ENCODE measurements around the gene CDH24. TPM values are rescaled to one million over a fixed set of nuclear protein-coding genes. Genes with fewer than 3 reads are reported as not detected.

CDH24 gene
- total and polyA plus RNA-seq, 2 of the 8 experiments (the other 6 are each of a cell fraction or from before 2014, with no cell fraction given), result 18.1 to 27.6 TPM

DNA sequence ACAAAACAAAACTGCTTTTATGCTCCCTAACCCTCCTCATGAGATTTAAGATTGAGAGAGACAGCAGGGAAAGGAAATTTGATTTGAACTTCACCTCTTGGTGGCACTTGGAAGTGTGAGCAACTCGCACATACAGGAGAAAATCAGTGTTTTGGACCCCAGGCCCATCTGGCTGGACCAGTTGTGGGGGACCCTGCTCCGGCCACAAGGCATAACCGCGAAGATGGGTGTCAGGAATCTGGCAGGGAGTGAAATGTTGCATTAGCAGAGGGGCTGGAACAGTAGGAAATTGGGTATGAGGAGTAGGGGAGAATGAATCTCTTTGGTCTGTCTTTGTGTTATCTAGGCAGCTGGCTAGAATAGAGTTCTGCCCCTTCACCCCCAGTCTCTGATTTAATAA, 46.3 kb upstream of the CDH24 start:
- H3K9me3 ChIP-seq (ENCODE audit: insufficient read depth in 2 of 2, low read depth in 1 of 2, low read length in 1 of 2), result peaks cover 2 to 3% of the 10 kb centered on the region in 2 experiments; a peak in 2 of 4 replicates
- H4K5ac ChIP-seq (ENCODE audit: insufficient read length, low read depth, low read length), result no peak overlapping the region
- H3K14ac ChIP-seq (ENCODE audit: insufficient read length), result no peak overlapping the region
- H3K56ac ChIP-seq (replicated peaks; ENCODE audit: insufficient read length, low read depth, low read length), result no peak overlapping the region
- H3K23me2 ChIP-seq (ENCODE audit: low read depth, low read length), result no peaks in the 10 kb centered on the region
- no peak overlapping the region for H2BK15ac ChIP-seq (ENCODE audit: low read length)
- H3K4me2 ChIP-seq (ENCODE audit: insufficient read depth in 1 of 2, low read depth in 2 of 2, low read length in 2 of 2), result no peak overlapping the region
- H3K36me3 ChIP-seq (ENCODE audit: control insufficient read depth in 2 of 4, insufficient read depth in 4 of 4, low read length in 3 of 4), result peaks cover 0 to 5% (median 0%) of the 10 kb centered on the region in 4 experiments; a peak in 2 of 8 replicates
- ChIA-PET POLR2A (ENCODE audit: partially characterized antibody) (interaction anchor here (2.2 to 3.0 kb wide), 2 partner anchors 9 to 32 kb away, joined by 12 to 14 read pairs; partner anchors contain the start of genes ACIN1 and C14orf119), CTCF (ENCODE audit: partially characterized antibody) (interaction anchor here (1.4 kb wide), 2 partner anchors 10 to 33 kb away, joined by 4 to 7 read pairs; no protein-coding TSS in a partner anchor)
- no peak overlapping the region for H3K23ac ChIP-seq (ENCODE audit: insufficient read length)
- no peak overlapping the region for H2AK5ac ChIP-seq (ENCODE audit: low read depth, low read length)
- H3K4me3 ChIP-seq (ENCODE audit: extremely low read depth in 1 of 4, insufficient read depth in 2 of 4, low read depth in 3 of 4, low read length in 4 of 4), result no peak overlapping the region
- no peak overlapping the region for H3K18ac ChIP-seq (ENCODE audit: extremely low read depth, low read length)
- no peaks in the 10 kb centered on the region; the same call in 1 of the 2 replicates for H3K79me1 ChIP-seq (ENCODE audit: low read depth, low read length)
- H3K79me2 ChIP-seq (ENCODE audit: control insufficient read depth in 1 of 2, insufficient read depth in 2 of 2, low read length in 2 of 2), result peaks cover 0 to 1% of the 10 kb centered on the region in 2 experiments; a peak in 1 of 4 replicates
- WGBS, 2 experiments (ENCODE audit: extremely low coverage in 1 of 2, insufficient coverage in 1 of 2, insufficient read length in 1 of 2, insufficient replicate concordance in 2 of 2, low coverage in 1 of 2, low lambda C conversion rate in 2 of 2, missing lambda C conversion rate in 1 of 2), result 95% methylated on average over 4 of the region's 4 CpGs; no CpG with 5 or more reads in 1 of the 2 experiments
- no peak overlapping the region for H3K4ac ChIP-seq (replicated peaks; ENCODE audit: insufficient read length, low read depth, low read length)
- DNase-seq (ENCODE audit: low read depth in 1 of 2, low spot score in 2 of 2) (no peak), FAIRE-seq (no peak)
- H2BK12ac ChIP-seq (ENCODE audit: low read depth, low read length), result no peak overlapping the region
- H3K9ac ChIP-seq (replicated peaks in 1 of 4; ENCODE audit: extremely low read depth in 1 of 4, low read depth in 3 of 4, low read length in 3 of 4), result no peak overlapping the region
- no peaks in the 10 kb centered on the region; a peak in 2 of 7 replicates for H3K27me3 ChIP-seq (replicated peaks in 1 of 4; ENCODE audit: control insufficient read depth in 3 of 4, extremely low read depth in 1 of 4, insufficient read depth in 3 of 4, low read length in 3 of 4)
- peaks cover 6 to 15% (median 9%) of the 10 kb centered on the region in 4 experiments; a peak in 4 of 7 replicates for H3K4me1 ChIP-seq (replicated peaks in 1 of 4; ENCODE audit: control insufficient read depth in 3 of 4, insufficient read depth in 4 of 4, low read length in 3 of 4)
- H4K91ac ChIP-seq (replicated peaks; ENCODE audit: insufficient read length, low read length), result no peak overlapping the region
- no peak overlapping the region for H3K27ac ChIP-seq (ENCODE audit: low read depth, low read length)
- TF ChIP-seq EGR1 (IDR thresholded peaks at IDR 0.05; ENCODE audit: borderline replicate concordance, low read depth, low read length) (no peak), SAP30 (IDR thresholded peaks at IDR 0.05; ENCODE audit: insufficient read depth, insufficient replicate concordance, low read length) (no peak), SIRT6 (IDR thresholded peaks at IDR 0.05; ENCODE audit: low read length) (no peak), CHD2 (IDR thresholded peaks at IDR 0.05; ENCODE audit: low read length) (no peak), SIN3A (conservative IDR thresholded peaks at IDR 0.05 in 1 of 2, IDR thresholded peaks at IDR 0.05 in 1 of 2; ENCODE audit: low read depth in 1 of 2, low read length in 2 of 2) (no peak), JUND (IDR thresholded peaks at IDR 0.05; ENCODE audit: low read length) (no peak), KDM1A (IDR thresholded peaks at IDR 0.05; ENCODE audit: borderline replicate concordance, low read length) (no peak)
- H4K20me1 ChIP-seq (replicated peaks in 1 of 2; ENCODE audit: control insufficient read depth in 1 of 2, insufficient read depth in 2 of 2, low read length in 2 of 2), result no peaks in the 10 kb centered on the region
- no peak overlapping the region for H4K8ac ChIP-seq (ENCODE audit: extremely low read depth, insufficient read depth, low read length)
- H2AFZ ChIP-seq (ENCODE audit: low read length), result no peak overlapping the region
- H2BK20ac ChIP-seq (ENCODE audit: low read length), result no peak overlapping the region
- H2BK120ac ChIP-seq (replicated peaks; ENCODE audit: low read depth, low read length), result no peak overlapping the region
- H2BK5ac ChIP-seq (ENCODE audit: low read depth, low read length), result no peak overlapping the region

All from H1 (cell line).